Activated T-cell treated with anti-CD3 and anti-CD28 coated beads, Interleukin-2, amount 50 U/mL, for 72 hours (primary cell): ENCODE measurements around the gene NRXN2. TPM values are rescaled to one million over a fixed set of nuclear protein-coding genes. Genes with fewer than 3 reads are reported as not detected.
"Not testable (repeated sequence)": the region's sequence is repeated elsewhere in the genome, so short reads cannot be mapped to it uniquely, and the experiment has no call there.

Experiments
- ATAC-seq, 2 donors: fragments of 150-1000 bp; cut with Tn5 transposase; replicated peaks in 1 of 2; 2 replicates each; pipeline ENCODE4 v1.10.0; 2021; ENCODE audit warnings: moderate library complexity in 2 of 2, mild to moderate bottlenecking in 1 of 2
- DNase-seq, 2 donors: peaks; one replicate each; pipeline ENCODE4 v3.0.0; 2021 to 2022; ENCODE audit warnings: mixed read lengths in 1 of 2
- H3K27ac Mint-ChIP-seq: one replicate; pipeline ENCODE4 v1.8.0; 2022; ENCODE audit warnings: mild to moderate bottlenecking, moderate library complexity, mixed read lengths
- H3K27me3 Mint-ChIP-seq: one replicate; pipeline ENCODE4 v1.8.0; 2022; ENCODE audit warnings: low read depth, mixed read lengths
- H3K36me3 Mint-ChIP-seq, 2 donors: one replicate each; pipeline ENCODE4 v1.8.0; 2022; ENCODE audit warnings: mixed read lengths in 2 of 2, mild to moderate bottlenecking in 1 of 2; ENCODE audit not compliant: insufficient read depth in 2 of 2
- H3K4me1 Mint-ChIP-seq: one replicate; pipeline ENCODE4 v1.8.0; 2022; ENCODE audit warnings: low read depth, mixed read lengths
- H3K4me3 Mint-ChIP-seq, 2 donors: one replicate each; pipeline ENCODE4 v1.8.0; 2022; ENCODE audit warnings: mild to moderate bottlenecking in 2 of 2, mixed read lengths in 2 of 2, moderate library complexity in 2 of 2
- H3K9me3 Mint-ChIP-seq, 2 donors: one replicate each; pipeline ENCODE4 v1.8.0; 2022; ENCODE audit warnings: mixed read lengths in 2 of 2
- total RNA-seq, 2 donors: library from RNA; stranded (reverse); gene quantifications; one replicate each; pipeline ENCODE4 v1.2.3, GENCODE V29; 2022

Gene NRXN2
- total RNA-seq, 2 donors from 2014 or later, result 0.37 to 0.55 TPM

- no peaks in the 10 kb centered on the region for H3K36me3 Mint-ChIP-seq
- H3K27ac Mint-ChIP-seq, result no peak overlapping the region
- ATAC-seq, result no peak
- DNase-seq, result no peak
- H3K4me1 Mint-ChIP-seq, result peaks cover 9% of the 10 kb centered on the region
- no peak overlapping the region for H3K4me3 Mint-ChIP-seq
- no peaks in the 10 kb centered on the region for H3K9me3 Mint-ChIP-seq
- peaks cover 55% of the 10 kb centered on the region for H3K27me3 Mint-ChIP-seq
These were observed 12.4 kb downstream of the NRXN2 start for GRCh38 chr11:64710418-64711137.

GRCh38 chr11:64705501-64705900 lies 17.5 kb downstream of the NRXN2 start:
- DNase-seq, result no peak
- Mint-ChIP-seq H3K9me3 (no peaks in the 10 kb centered on the region), H3K4me1 (no peaks in the 10 kb centered on the region), H3K36me3 (no peaks in the 10 kb centered on the region), H3K27ac (no peak overlapping the region), H3K27me3 (peaks cover 34% of the 10 kb centered on the region), H3K4me3 (no peak overlapping the region)
- ATAC-seq, result no peak

- Mint-ChIP-seq H3K27me3 (peaks cover 22% of the 10 kb centered on the region), H3K9me3 (no peaks in the 10 kb centered on the region), H3K27ac (no peak overlapping the region), H3K4me1 (no peaks in the 10 kb centered on the region), H3K36me3 (no peaks in the 10 kb centered on the region), H3K4me3 (no peak overlapping the region)
- DNase-seq (no peak), ATAC-seq (no peak)
These were observed 19.9 kb downstream of the NRXN2 start for GRCh38 chr11:64703048-64703447.

- not testable (repeated sequence) for H3K4me1 Mint-ChIP-seq, H3K27ac Mint-ChIP-seq, H3K9me3 Mint-ChIP-seq, DNase-seq, ATAC-seq, H3K4me3 Mint-ChIP-seq, H3K36me3 Mint-ChIP-seq
- H3K27me3 Mint-ChIP-seq, result peaks cover 20% of the 10 kb centered on the region
These were observed 21.0 kb downstream of the NRXN2 start for GRCh38 chr11:64701956-64702355.

GRCh38 chr11:64698427-64698826 lies 24.6 kb downstream of the NRXN2 start:
- no peak overlapping the region for H3K27ac Mint-ChIP-seq
- no peak overlapping the region for H3K4me3 Mint-ChIP-seq
- no peaks in the 10 kb centered on the region for H3K36me3 Mint-ChIP-seq
- H3K9me3 Mint-ChIP-seq, result no peaks in the 10 kb centered on the region
- no peak for ATAC-seq
- peaks cover 28% of the 10 kb centered on the region for H3K27me3 Mint-ChIP-seq
- no peak for DNase-seq
- no peaks in the 10 kb centered on the region for H3K4me1 Mint-ChIP-seq

GRCh38 chr11:64697663-64698375 lies 25.2 kb downstream of the NRXN2 start:
- H3K4me3 Mint-ChIP-seq, result no peak overlapping the region
- H3K27me3 Mint-ChIP-seq, result peaks cover 32% of the 10 kb centered on the region
- H3K27ac Mint-ChIP-seq, result no peak overlapping the region
- H3K36me3 Mint-ChIP-seq, result no peaks in the 10 kb centered on the region
- H3K9me3 Mint-ChIP-seq, result no peaks in the 10 kb centered on the region
- no peak for ATAC-seq
- DNase-seq, result no peak
- peaks cover 3% of the 10 kb centered on the region for H3K4me1 Mint-ChIP-seq

GRCh38 chr11:64696045-64696444 lies 27.0 kb downstream of the NRXN2 start:
- Mint-ChIP-seq H3K36me3 (no peaks in the 10 kb centered on the region), H3K4me1 (peaks cover 11% of the 10 kb centered on the region), H3K9me3 (no peaks in the 10 kb centered on the region)

GRCh38 chr11:64695548-64695947 lies 27.4 kb downstream of the NRXN2 start:
- ATAC-seq (no peak), DNase-seq (no peak)
- Mint-ChIP-seq H3K36me3 (no peaks in the 10 kb centered on the region), H3K27me3 (peaks cover 44% of the 10 kb centered on the region), H3K4me3 (no peak overlapping the region), H3K9me3 (no peaks in the 10 kb centered on the region), H3K27ac (no peak overlapping the region), H3K4me1 (peaks cover 11% of the 10 kb centered on the region)

More at GRCh38 chr11:64696045-64696444, 27.0 kb downstream of the NRXN2 start:
- DNase-seq, result no peak
- H3K27me3 Mint-ChIP-seq, result peaks cover 44% of the 10 kb centered on the region
- no peak overlapping the region for H3K4me3 Mint-ChIP-seq
- ATAC-seq, result no peak
- no peak overlapping the region for H3K27ac Mint-ChIP-seq

- no peak overlapping the region for H3K4me3 Mint-ChIP-seq
- no peaks in the 10 kb centered on the region for H3K36me3 Mint-ChIP-seq
- peaks cover 44% of the 10 kb centered on the region for H3K27me3 Mint-ChIP-seq
- ATAC-seq, result no peak
- H3K4me1 Mint-ChIP-seq, result peaks cover 11% of the 10 kb centered on the region
- no peaks in the 10 kb centered on the region for H3K9me3 Mint-ChIP-seq
- DNase-seq, result no peak
- no peak overlapping the region for H3K27ac Mint-ChIP-seq
These were observed 28.1 kb downstream of the NRXN2 start for GRCh38 chr11:64694821-64695365.

GRCh38 chr11:64694026-64694755 lies 28.8 kb downstream of the NRXN2 start:
- no peak overlapping the region for H3K4me3 Mint-ChIP-seq
- DNase-seq, result no peak
- H3K9me3 Mint-ChIP-seq, result no peaks in the 10 kb centered on the region
- H3K36me3 Mint-ChIP-seq, result no peaks in the 10 kb centered on the region
- peaks cover 44% of the 10 kb centered on the region for H3K27me3 Mint-ChIP-seq
- ATAC-seq, result no peak
- no peak overlapping the region for H3K27ac Mint-ChIP-seq
- peaks cover 11% of the 10 kb centered on the region for H3K4me1 Mint-ChIP-seq

- H3K36me3 Mint-ChIP-seq, result no peaks in the 10 kb centered on the region
- H3K27ac Mint-ChIP-seq, result peak overlapping the region; percentile 48
- peak overlapping the region; percentile 75 to 80 for H3K4me3 Mint-ChIP-seq
- ATAC-seq (no peak), DNase-seq (no peak)
- H3K27me3 Mint-ChIP-seq, result peaks cover 44% of the 10 kb centered on the region
- peaks cover 11% of the 10 kb centered on the region for H3K4me1 Mint-ChIP-seq
- H3K9me3 Mint-ChIP-seq, result no peaks in the 10 kb centered on the region
These were observed 30.1 kb downstream of the NRXN2 start for GRCh38 chr11:64692764-64693331.

GRCh38 chr11:64691543-64691942 lies 31.5 kb downstream of the NRXN2 start:
- no peak overlapping the region for H3K4me3 Mint-ChIP-seq
- ATAC-seq (no peak), DNase-seq (no peak)
- H3K9me3 Mint-ChIP-seq, result no peaks in the 10 kb centered on the region
- H3K4me1 Mint-ChIP-seq, result peaks cover 11% of the 10 kb centered on the region
- no peak overlapping the region for H3K27ac Mint-ChIP-seq
- peaks cover 44% of the 10 kb centered on the region for H3K27me3 Mint-ChIP-seq
- H3K36me3 Mint-ChIP-seq, result no peaks in the 10 kb centered on the region

- H3K27ac Mint-ChIP-seq, result no peak overlapping the region
- DNase-seq, result no peak
- H3K4me1 Mint-ChIP-seq, result peaks cover 11% of the 10 kb centered on the region
- H3K27me3 Mint-ChIP-seq, result peaks cover 34% of the 10 kb centered on the region
- H3K36me3 Mint-ChIP-seq, result no peaks in the 10 kb centered on the region
- no peak overlapping the region for H3K4me3 Mint-ChIP-seq
- no peak for ATAC-seq
- no peaks in the 10 kb centered on the region for H3K9me3 Mint-ChIP-seq
These were observed 32.8 kb downstream of the NRXN2 start for GRCh38 chr11:64690235-64690634.
